GM19463 (cell line): ENCODE data around the gene UTS2R.
"Not testable (repeated sequence)": the region's sequence is repeated elsewhere in the genome, so short reads cannot be mapped to it uniquely, and the experiment has no call there.

Source experiments
- ATAC-seq: cut with Tn5 transposase; IDR thresholded peaks from one replicate; pipeline ENCODE4 v1.9.1; 2021; ENCODE audit warnings: mild to moderate bottlenecking, moderate library complexity; ENCODE audit not compliant: unreplicated experiment

UTS2R gene

GRCh38 chr17:82353484-82353883, 18.1 kb upstream of the UTS2R start:
- ATAC-seq, result no peak

GRCh38 chr17:82354804-82355308, 16.7 kb upstream of the UTS2R start:
- ATAC-seq, result no peak

- no peak for ATAC-seq
These were observed 15.7 kb upstream of the UTS2R start for GRCh38 chr17:82355770-82356427.

GRCh38 chr17:82356845-82357355, 14.7 kb upstream of the UTS2R start:
- ATAC-seq, result no peak

GRCh38 chr17:82357394-82357793, 14.2 kb upstream of the UTS2R start:
- no peak for ATAC-seq

GRCh38 chr17:82358465-82359350, 12.9 kb upstream of the UTS2R start, which contains the start of gene TEX19:
TEX19 (plus strand) TSS chr17:82359247; CDS start chr17:82362151, 2,904 bp downstream.
- no peak for ATAC-seq

- ATAC-seq, result not testable (repeated sequence)
These were observed 12.0 kb upstream of the UTS2R start for GRCh38 chr17:82359451-82360074.

GRCh38 chr17:82361885-82362633, 9.5 kb upstream of the UTS2R start:
- no peak for ATAC-seq

GRCh38 chr17:82365606-82366295, 5.8 kb upstream of the UTS2R start:
- no peak for ATAC-seq

GRCh38 chr17:82366749-82367148, 4.8 kb upstream of the UTS2R start:
- ATAC-seq, result no peak

- no peak for ATAC-seq
These were observed 3.6 kb upstream of the UTS2R start for GRCh38 chr17:82367724-82368524.

- no peak for ATAC-seq
These were observed 2.4 kb upstream of the UTS2R start for GRCh38 chr17:82369211-82369610.

GRCh38 chr17:82370471-82371332, 863 bp upstream of the UTS2R start:
- ATAC-seq, result no peak

GRCh38 chr17:82372249-82373071, 895 bp downstream of the UTS2R start:
- ATAC-seq, result no peak

GRCh38 chr17:82373072-82373452, 1.5 kb downstream of the UTS2R start:
- ATAC-seq, result not testable (repeated sequence)

- ATAC-seq, result no peak
These were observed 2.4 kb downstream of the UTS2R start for GRCh38 chr17:82373731-82374625.
